B cell (primary cell): ENCODE results near the gene FARP2. TPM values are rescaled to one million over a fixed set of nuclear protein-coding genes. Genes with fewer than 3 reads are reported as not detected.

ENCODE experiments used
- ATAC-seq: fragments of 200-7000 bp; cut with Tn5 transposase; one replicate; pipeline ENCODE4 v1.10.0; 2021; ENCODE audit warnings: low read depth, mild to moderate bottlenecking, moderate number of reproducible peaks, moderate library complexity
- CTCF ChIA-PET: fragments of 350-600 bp; sonication (Branson Sonifier 250); formaldehyde crosslinking; loops from one replicate; lab custom pipeline; 2021; ENCODE audit warnings: antibody characterized with exemption, inconsistent platforms; lab: Charles Lee
- POLR2A ChIA-PET: fragments of 350-600 bp; sonication (Branson Sonifier 250); formaldehyde crosslinking; loops from one replicate; lab custom pipeline; 2021; ENCODE audit warnings: antibody characterized with exemption; lab: Charles Lee
- DNase-seq: peaks from one replicate; pipeline ENCODE4 v3.0.0; 2013
- H2AFZ ChIP-seq: 2 replicates; pipeline ENCODE4 v1.6.1; 2012; ENCODE audit warnings: mild to moderate bottlenecking, low read depth, low read length; ENCODE audit not compliant: insufficient read depth, poor library complexity, severe bottlenecking
- H3K27ac ChIP-seq, 2 donors: 1 replicate in 1 of 2; 2 replicates in 1 of 2; pipeline ENCODE4 v1.5.1; 2012 to 2013; ENCODE audit warnings: low read length in 2 of 2, mild to moderate bottlenecking in 2 of 2, moderate library complexity in 1 of 2
- H3K27me3 ChIP-seq, 4 experiments: fragments of 200-600 bp in 1 of 4; sonication (generic) in 1 of 4; replicated peaks in 1 of 4; 1 replicate in 2 of 4; 2 replicates in 2 of 4; pipeline versions ENCODE4 v1.6.1 to v1.7.0; 2013 to 2016; ENCODE audit warnings: low read length in 3 of 4, mild to moderate bottlenecking in 2 of 4, mixed read lengths in 1 of 4, moderate library complexity in 1 of 4; ENCODE audit not compliant: insufficient read depth in 4 of 4, control insufficient read depth in 3 of 4; ENCODE audit errors: control extremely low read depth in 1 of 4
- H3K36me3 ChIP-seq, 2 experiments: replicated peaks in 1 of 2; 1 replicate in 1 of 2; 2 replicates in 1 of 2; pipeline versions ENCODE4 v1.6.1 to v1.7.1; 2013; ENCODE audit warnings: low read length in 1 of 2; ENCODE audit not compliant: insufficient read depth in 2 of 2, control insufficient read depth in 1 of 2; ENCODE audit errors: control extremely low read depth in 1 of 2, extremely low read depth in 1 of 2
- H3K4me1 ChIP-seq, 2 donors: fragments of 200-600 bp in 1 of 2; sonication (generic) in 1 of 2; 1 replicate in 1 of 2; 2 replicates in 1 of 2; pipeline versions ENCODE4 v1.5.1 to v1.6.1; 2013 to 2017; ENCODE audit warnings: low read length in 2 of 2; ENCODE audit not compliant: control insufficient read depth in 2 of 2, insufficient read depth in 2 of 2
- H3K4me2 ChIP-seq: replicated peaks from 2 replicates; pipeline ENCODE3; 2012; ENCODE audit warnings: mild to moderate bottlenecking, low read depth, low read length; ENCODE audit not compliant: poor library complexity, severe bottlenecking
- H3K4me3 ChIP-seq, 5 experiments: fragments of 200-600 bp in 1 of 5; sonication (generic) in 1 of 5; 1 replicate in 3 of 5; 2 replicates in 2 of 5; pipeline versions ENCODE4 v1.5.1 to v1.7.0; 2011 to 2016; ENCODE audit warnings: low read length in 4 of 5, mild to moderate bottlenecking in 4 of 5, low read depth in 2 of 5, control low read depth in 1 of 5, moderate library complexity in 1 of 5; ENCODE audit not compliant: insufficient read depth in 1 of 5; ENCODE audit errors: control extremely low read depth in 1 of 5, extremely low read depth in 1 of 5
- H3K79me2 ChIP-seq: fragments of 200-600 bp; sonication (generic); one replicate; pipeline ENCODE4 v1.6.0; 2016; ENCODE audit warnings: low read length; ENCODE audit not compliant: control insufficient read depth, insufficient read depth
- H3K9ac ChIP-seq: fragments of 200-600 bp; sonication (generic); 2 replicates; pipeline ENCODE4 v1.6.1; 2017; ENCODE audit warnings: mild to moderate bottlenecking, low read length, moderate library complexity
- H3K9me3 ChIP-seq, 3 donors: one replicate each; pipeline versions ENCODE4 v1.6.1 to v1.7.1; 2013; ENCODE audit warnings: low read length in 2 of 3; ENCODE audit not compliant: control insufficient read depth in 2 of 3, insufficient read depth in 1 of 3; ENCODE audit errors: control extremely low read depth in 1 of 3
- H4K20me1 ChIP-seq: 2 replicates; pipeline ENCODE4 v1.6.0; 2012; ENCODE audit warnings: mild to moderate bottlenecking, low read length; ENCODE audit not compliant: insufficient read depth, control insufficient read depth, poor library complexity, severe bottlenecking
- H3K27ac Mint-ChIP-seq: one replicate; pipeline ENCODE4 v1.8.0; 2021; ENCODE audit warnings: mixed read lengths
- H3K27me3 Mint-ChIP-seq: one replicate; pipeline ENCODE4 v1.8.0; 2021; ENCODE audit warnings: mixed read lengths
- H3K4me1 Mint-ChIP-seq: one replicate; pipeline ENCODE4 v1.8.0; 2021; ENCODE audit warnings: mixed read lengths
- H3K4me3 Mint-ChIP-seq: one replicate; pipeline ENCODE4 v1.8.0; 2021; ENCODE audit warnings: mixed read lengths
- H3K9me3 Mint-ChIP-seq: one replicate; pipeline ENCODE4 v1.8.0; 2022; ENCODE audit warnings: mixed read lengths; ENCODE audit not compliant: insufficient read depth
- CTCF ChIP-seq: fragments of 200-600 bp; IDR thresholded peaks from one replicate; pipeline ENCODE4 v1.8.0; 2022; ENCODE audit warnings: antibody characterized with exemption, mild to moderate bottlenecking
- EZH2 ChIP-seq: IDR thresholded peaks from 2 replicates; pipeline ENCODE4 v1.6.1; 2012; ENCODE audit warnings: borderline replicate concordance, low read depth, mild to moderate bottlenecking, moderate library complexity, low read length; ENCODE audit not compliant: insufficient read depth, poor library complexity, severe bottlenecking
- WGBS: methylation state at CpG from one replicate; pipeline ENCODE4 v1.1.5; 2013; ENCODE audit warnings: missing lambda C conversion rate; ENCODE audit not compliant: insufficient coverage; 5-methylcytosine and 5-hydroxymethylcytosine counted together
- intact Hi-C: fragments of 100-400 bp; cut with micrococcal nuclease; formaldehyde crosslinking; loops from one replicate; pipeline ENCODE4 v1.10.0; 2022
- polyA plus RNA-seq: library from polyadenylated mRNA; depleted of rRNA; stranded (reverse); fragments of >200 nt; gene quantifications from 2 replicates; pipeline ENCODE4 v1.2.3, GENCODE V29; 2012
- total RNA-seq, 2 donors: library from RNA; stranded (reverse); fragments of 120-200 nt in 1 of 2; gene quantifications; 1 replicate in 1 of 2; 2 replicates in 1 of 2; pipeline versions ENCODE4 v1.2.3 to v1.2.4, GENCODE V29; 2013 to 2022

Gene FARP2
- total and polyA plus RNA-seq, 2 donors (not counting 1 experiment from before 2014, with no cell fraction given) = 37.1 to 114 TPM

- Histone ChIP-seq H3K9ac (no peak overlapping the region), H3K4me1 (peaks cover 28 to 43% of the 10 kb centered on the region in 2 donors), H3K4me3 (no peak overlapping the region), H3K27ac (peak overlapping the region in 1 of 2 donors; percentile 25), H3K9me3 (peaks cover 0 to 7% (median 0%) of the 10 kb centered on the region in 3 donors), H3K79me2 (peaks cover 24% of the 10 kb centered on the region), H3K36me3 (peaks cover 0 to 2% of the 10 kb centered on the region in 2 experiments), H3K27me3 (no peaks in the 10 kb centered on the region), H2AFZ (no peak overlapping the region), H4K20me1 (peaks cover 13% of the 10 kb centered on the region), H3K4me2 (peak overlapping the region; percentile 4)
- ATAC-seq (no peak), DNase-seq (no peak)
- H3K27me3 Mint-ChIP-seq = no peaks in the 10 kb centered on the region
- peaks cover 46% of the 10 kb centered on the region for H3K4me1 Mint-ChIP-seq
- TF ChIP-seq CTCF (no peak), EZH2 (no peak)
- POLR2A ChIA-PET = no interaction called here
- intact Hi-C loops = no loop called here
- CTCF ChIA-PET = interaction anchor here (0.8 to 3.7 kb wide), 8 partner anchors 9 to 312 kb away, joined by 3 to 22 read pairs (median 6); no protein-coding TSS in a partner anchor
- peak overlapping the region; percentile 8 for H3K27ac Mint-ChIP-seq
- H3K4me3 Mint-ChIP-seq = no peak overlapping the region
- WGBS = 48% methylated on average over 8 of the region's 9 CpGs
- no peaks in the 10 kb centered on the region for H3K9me3 Mint-ChIP-seq
Measured at GRCh38 chr2:241390301-241391206, 34.5 kb downstream of the FARP2 start.
